ENCODE results near the gene ZFYVE27.

DNA sequence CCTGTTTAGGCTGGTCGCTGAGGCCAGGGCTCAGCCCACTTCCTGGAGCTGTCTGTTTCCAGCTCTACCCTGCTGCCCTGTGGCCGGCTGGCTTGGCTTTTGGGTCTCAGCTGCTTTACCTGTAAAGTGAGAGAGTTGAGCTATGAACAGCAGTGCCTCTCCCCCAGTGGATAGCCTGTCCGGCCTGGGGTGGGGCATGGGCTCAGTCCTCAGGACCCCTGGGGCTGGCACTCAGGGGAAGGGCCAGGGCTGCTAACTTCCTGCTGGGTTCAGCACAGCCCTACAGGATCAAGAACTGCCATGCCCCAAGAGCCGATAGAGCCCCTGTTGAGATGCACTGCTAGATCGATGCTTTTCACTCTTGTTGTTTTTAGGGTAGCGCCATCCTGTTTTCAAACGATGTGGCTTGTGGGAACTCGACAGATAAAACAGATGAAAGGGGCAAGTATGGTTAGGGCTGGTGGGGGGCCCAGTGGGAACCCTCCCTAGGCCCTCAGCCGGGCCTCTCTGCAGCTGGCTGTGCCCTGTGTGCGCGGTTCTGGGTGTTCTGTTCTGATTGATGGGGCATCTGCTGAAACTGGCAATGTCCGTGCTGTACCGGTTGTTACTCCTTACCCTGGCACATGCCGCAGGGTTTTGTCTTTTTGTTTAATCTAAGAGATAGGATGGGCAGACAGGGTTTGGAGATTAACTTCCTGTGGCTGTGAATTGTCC, 44.8 kb downstream of the ZFYVE27 start:
- TF ChIP-seq, protein P1, sequence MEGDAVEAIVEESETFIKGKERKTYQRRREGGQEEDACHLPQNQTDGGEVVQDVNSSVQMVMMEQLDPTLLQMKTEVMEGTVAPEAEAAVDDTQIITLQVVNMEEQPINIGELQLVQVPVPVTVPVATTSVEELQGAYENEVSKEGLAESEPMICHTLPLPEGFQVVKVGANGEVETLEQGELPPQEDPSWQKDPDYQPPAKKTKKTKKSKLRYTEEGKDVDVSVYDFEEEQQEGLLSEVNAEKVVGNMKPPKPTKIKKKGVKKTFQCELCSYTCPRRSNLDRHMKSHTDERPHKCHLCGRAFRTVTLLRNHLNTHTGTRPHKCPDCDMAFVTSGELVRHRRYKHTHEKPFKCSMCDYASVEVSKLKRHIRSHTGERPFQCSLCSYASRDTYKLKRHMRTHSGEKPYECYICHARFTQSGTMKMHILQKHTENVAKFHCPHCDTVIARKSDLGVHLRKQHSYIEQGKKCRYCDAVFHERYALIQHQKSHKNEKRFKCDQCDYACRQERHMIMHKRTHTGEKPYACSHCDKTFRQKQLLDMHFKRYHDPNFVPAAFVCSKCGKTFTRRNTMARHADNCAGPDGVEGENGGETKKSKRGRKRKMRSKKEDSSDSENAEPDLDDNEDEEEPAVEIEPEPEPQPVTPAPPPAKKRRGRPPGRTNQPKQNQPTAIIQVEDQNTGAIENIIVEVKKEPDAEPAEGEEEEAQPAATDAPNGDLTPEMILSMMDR (IDR thresholded peaks at IDR 0.05) = no peak
- no peak for TF ChIP-seq POLR2A (IDR thresholded peaks at IDR 0.05)

Data from adrenal gland (tissue), 5 donors.